Thoracic aorta (tissue), 2 donors: ENCODE results near the gene CACNA2D3. TPM values are rescaled to one million over a fixed set of nuclear protein-coding genes. Genes with fewer than 3 reads are reported as not detected.

ENCODE experiments used
- ATAC-seq: fragments of 150-250 bp; one replicate; pipeline ENCODE4 v1.8.0; 2017; ENCODE audit warnings: low read depth; ENCODE audit not compliant: insufficient number of reproducible peaks, low FRiP score
- DNase-seq: peaks from one replicate; pipeline ENCODE4 v3.0.0-alpha.2; 2020; ENCODE audit warnings: low spot score
- H3K27ac ChIP-seq, 2 donors: fragments of 200-600 bp; sonication (generic); 1 replicate in 1 of 2; 2 replicates in 1 of 2; pipeline ENCODE4 v1.5.1; 2016; ENCODE audit warnings: mild to moderate bottlenecking in 2 of 2, moderate library complexity in 2 of 2
- H3K27me3 ChIP-seq: fragments of 200-600 bp; sonication (generic); replicated peaks from 2 replicates; pipeline ENCODE4 v1.6.0; 2016; ENCODE audit warnings: mild to moderate bottlenecking; ENCODE audit not compliant: insufficient read depth
- H3K36me3 ChIP-seq: fragments of 200-600 bp; sonication (generic); one replicate; pipeline ENCODE4 v1.5.1; 2016
- H3K4me1 ChIP-seq, 2 donors: fragments of 200-600 bp; sonication (generic); 1 replicate in 1 of 2; 2 replicates in 1 of 2; pipeline versions ENCODE4 v1.5.1 to v1.6.0; 2016; ENCODE audit warnings: low read depth in 2 of 2, mild to moderate bottlenecking in 1 of 2; ENCODE audit not compliant: control insufficient read depth in 1 of 2
- H3K4me3 ChIP-seq: fragments of 200-600 bp; sonication (generic); 2 replicates; pipeline ENCODE4 v1.5.1; 2016; ENCODE audit warnings: mild to moderate bottlenecking
- H3K9me3 ChIP-seq: fragments of 200-600 bp; sonication (generic); 2 replicates; pipeline ENCODE4 v1.5.1; 2016
- CTCF ChIP-seq: fragments of 200-600 bp; sonication (generic); IDR thresholded peaks from one replicate; pipeline ENCODE4 v1.5.1; 2019; ENCODE audit warnings: antibody characterized with exemption
- total RNA-seq, 2 donors: library from RNA; depleted of rRNA; stranded (reverse); fragments of >200 nt; gene quantifications; one replicate each; pipeline versions ENCODE4 v1.1.0 to v1.2.3, GENCODE V29; 2016

Gene CACNA2D3
- total RNA-seq, 2 donors from 2014 or later, result 3.2 to 4.0 TPM

- H3K27me3 ChIP-seq, result no peaks in the 10 kb centered on the region
- ATAC-seq, result no peak
- H3K4me3 ChIP-seq, result no peak overlapping the region
- H3K4me1 ChIP-seq, result no peaks in the 10 kb centered on the region
- TF ChIP-seq CTCF, result no peak
- DNase-seq, result no peak
- H3K27ac ChIP-seq, result no peak overlapping the region
- no peaks in the 10 kb centered on the region for H3K36me3 ChIP-seq
- H3K9me3 ChIP-seq, result no peaks in the 10 kb centered on the region
Measured at GRCh38 chr3:54366007-54366750, 243.8 kb downstream of the CACNA2D3 start.

- DNase-seq (no peak), ATAC-seq (no peak)
- H3K36me3 ChIP-seq, result no peaks in the 10 kb centered on the region
- H3K9me3 ChIP-seq, result no peaks in the 10 kb centered on the region
- H3K4me1 ChIP-seq, result no peaks in the 10 kb centered on the region
- no peak overlapping the region for H3K4me3 ChIP-seq
- H3K27me3 ChIP-seq, result no peaks in the 10 kb centered on the region
- H3K27ac ChIP-seq, result no peak overlapping the region
- no peak for TF ChIP-seq CTCF
Measured at GRCh38 chr3:54366839-54367238, 244.5 kb downstream of the CACNA2D3 start.

GRCh38 chr3:54372232-54372631 is 249.9 kb downstream of the CACNA2D3 start:
- Histone ChIP-seq H3K27me3 (no peaks in the 10 kb centered on the region), H3K36me3 (no peaks in the 10 kb centered on the region), H3K4me1 (no peaks in the 10 kb centered on the region), H3K27ac (no peak overlapping the region), H3K9me3 (no peaks in the 10 kb centered on the region), H3K4me3 (no peak overlapping the region)
- TF ChIP-seq CTCF, result no peak
- no peak for DNase-seq
- ATAC-seq, result no peak

GRCh38 chr3:54374214-54374852 is 252.0 kb downstream of the CACNA2D3 start:
- H3K27ac ChIP-seq, result no peak overlapping the region
- no peaks in the 10 kb centered on the region for H3K9me3 ChIP-seq
- H3K27me3 ChIP-seq, result no peaks in the 10 kb centered on the region
- ATAC-seq, result no peak
- H3K36me3 ChIP-seq, result no peaks in the 10 kb centered on the region
- H3K4me3 ChIP-seq, result no peak overlapping the region
- DNase-seq, result no peak
- H3K4me1 ChIP-seq, result no peaks in the 10 kb centered on the region
- peak; percentile 43 for TF ChIP-seq CTCF

GRCh38 chr3:54376142-54376807 is 253.9 kb downstream of the CACNA2D3 start:
- Histone ChIP-seq H3K4me1 (no peaks in the 10 kb centered on the region), H3K27ac (no peak overlapping the region), H3K36me3 (no peaks in the 10 kb centered on the region), H3K27me3 (no peaks in the 10 kb centered on the region), H3K9me3 (no peaks in the 10 kb centered on the region), H3K4me3 (no peak overlapping the region)
- no peak for DNase-seq
- no peak for ATAC-seq
- TF ChIP-seq CTCF, result no peak
